Activated T-helper 2 cell treated with anti-CD3 and anti-CD28 coated beads, Interferon-gamma antibody, Interleukin-2, Interleukin-4, amounts not matched to agents 10 μg/mL and 5 μg/mL and 100 μg/mL, durations not matched to agents 14 hours and 24 hours and 36 hours (primary cell): ENCODE data around the gene GPN1. TPM values are rescaled to one million over a fixed set of nuclear protein-coding genes. Genes with fewer than 3 reads are reported as not detected.

Experiments used
- DNase-seq: peaks from one replicate; pipeline ENCODE4 v3.0.0; 2021; ENCODE audit warnings: low spot score
- H3K27ac Mint-ChIP-seq: one replicate; pipeline ENCODE4 v1.8.0; 2021; ENCODE audit warnings: mixed read lengths
- H3K27me3 Mint-ChIP-seq: one replicate; pipeline ENCODE4 v1.8.0; 2021; ENCODE audit warnings: low read depth, mixed read lengths
- H3K36me3 Mint-ChIP-seq: one replicate; pipeline ENCODE4 v1.8.0; 2021; ENCODE audit warnings: low read depth, mixed read lengths
- H3K4me1 Mint-ChIP-seq: one replicate; pipeline ENCODE4 v1.8.0; 2021; ENCODE audit warnings: low read depth, mixed read lengths
- H3K4me3 Mint-ChIP-seq: one replicate; pipeline ENCODE4 v1.8.0; 2021; ENCODE audit warnings: low read depth, mild to moderate bottlenecking, moderate library complexity, mixed read lengths
- H3K9me3 Mint-ChIP-seq: one replicate; pipeline ENCODE4 v1.8.0; 2021; ENCODE audit warnings: mixed read lengths
- intact Hi-C: fragments of 100-400 bp; cut with micrococcal nuclease; formaldehyde crosslinking; loops from one replicate; pipeline ENCODE4 v1.15.1; 2023
- total RNA-seq: library from RNA; stranded (reverse); gene quantifications from 2 replicates; pipeline ENCODE4 v1.2.3, GENCODE V29; 2022

Gene GPN1
- total RNA-seq, 1 donor from 2014 or later, result 54.3 TPM

- no peak for DNase-seq
- Mint-ChIP-seq H3K36me3 (peaks cover 47% of the 10 kb centered on the region), H3K27me3 (no peaks in the 10 kb centered on the region), H3K4me1 (peaks cover 31% of the 10 kb centered on the region), H3K27ac (peak overlapping the region; percentile 81), H3K4me3 (no peak overlapping the region), H3K9me3 (no peaks in the 10 kb centered on the region)
- intact Hi-C loops, result no loop called here
Observed at GRCh38 chr2:27685577-27685976, 56.7 kb downstream of the GPN1 start.

- Mint-ChIP-seq H3K27me3 (no peaks in the 10 kb centered on the region), H3K36me3 (peaks cover 54% of the 10 kb centered on the region), H3K27ac (no peak overlapping the region), H3K4me1 (peaks cover 23% of the 10 kb centered on the region), H3K9me3 (no peaks in the 10 kb centered on the region), H3K4me3 (no peak overlapping the region)
- DNase-seq, result no peak
- intact Hi-C loops, result no loop called here
Observed at GRCh38 chr2:27687232-27687631, 58.4 kb downstream of the GPN1 start.

- no peaks in the 10 kb centered on the region for H3K27me3 Mint-ChIP-seq
- intact Hi-C loops, result no loop called here
- H3K9me3 Mint-ChIP-seq, result no peaks in the 10 kb centered on the region
- peaks cover 46% of the 10 kb centered on the region for H3K36me3 Mint-ChIP-seq
- DNase-seq, result no peak
- no peak overlapping the region for H3K27ac Mint-ChIP-seq
- no peak overlapping the region for H3K4me3 Mint-ChIP-seq
- peaks cover 12% of the 10 kb centered on the region for H3K4me1 Mint-ChIP-seq
Observed at GRCh38 chr2:27689424-27689823, 60.6 kb downstream of the GPN1 start.

GRCh38 chr2:27690052-27690451 is 61.2 kb downstream of the GPN1 start:
- Mint-ChIP-seq H3K4me3 (no peak overlapping the region), H3K27ac (no peak overlapping the region), H3K9me3 (no peaks in the 10 kb centered on the region), H3K27me3 (no peaks in the 10 kb centered on the region), H3K36me3 (peaks cover 42% of the 10 kb centered on the region), H3K4me1 (peaks cover 6% of the 10 kb centered on the region)
- intact Hi-C loops, result no loop called here
- no peak for DNase-seq

GRCh38 chr2:27697660-27698059 is 68.8 kb downstream of the GPN1 start:
- no peaks in the 10 kb centered on the region for H3K9me3 Mint-ChIP-seq
- H3K36me3 Mint-ChIP-seq, result peaks cover 29% of the 10 kb centered on the region
- intact Hi-C loops, result no loop called here
- peaks cover 15% of the 10 kb centered on the region for H3K4me1 Mint-ChIP-seq
- DNase-seq, result no peak
- H3K4me3 Mint-ChIP-seq, result no peak overlapping the region
- no peaks in the 10 kb centered on the region for H3K27me3 Mint-ChIP-seq
- no peak overlapping the region for H3K27ac Mint-ChIP-seq

Other genes starting within 250 kb of the GPN1 start
- 11.7 and 12.8 TPM in 2 replicates for gene ZNF513, start 248.3 kb upstream of the GPN1 start, total RNA-seq
- 159 and 163 TPM in 2 replicates for gene PPM1G, start 219.5 kb upstream of the GPN1 start, total RNA-seq
- 98.0 and 106 TPM in 2 replicates for gene NRBP1, start 200.4 kb upstream of the GPN1 start, total RNA-seq
- gene KRTCAP3, start 186.7 kb upstream of the GPN1 start, total RNA-seq, result 6.2 and 7.5 TPM in 2 replicates
- gene IFT172, start 139.3 kb upstream of the GPN1 start, total RNA-seq, result 16.4 and 18.8 TPM in 2 replicates
- 0.18 and 0.30 TPM in 2 replicates for gene FNDC4, start 133.8 kb upstream of the GPN1 start, total RNA-seq
- not detected in 2 replicates for gene GCKR, start 132.2 kb upstream of the GPN1 start, total RNA-seq
- 23.9 and 25.1 TPM in 2 replicates for gene ZNF512, start 46.0 kb upstream of the GPN1 start, total RNA-seq
- 0.57 and 0.73 TPM in 2 replicates for gene CCDC121, start within 50 bp of the GPN1 start, total RNA-seq
- 32.5 and 37.0 TPM in 2 replicates for gene SUPT7L, start 34.6 kb downstream of the GPN1 start, total RNA-seq
- 26.7 and 27.8 TPM in 2 replicates for gene SLC4A1AP, start 34.8 kb downstream of the GPN1 start, total RNA-seq
- gene MRPL33, start 142.7 kb downstream of the GPN1 start, total RNA-seq, result 57.7 and 58.9 TPM in 2 replicates